RWPE2 (cell line): ENCODE results near the gene RAP1GAP.

ENCODE experiments used
- ATAC-seq: fragments of 200-7000 bp; cut with Tn5 transposase; 3 replicates; pipeline ENCODE4 v1.9.1; 2021; ENCODE audit warnings: low read depth
- DNase-seq: peaks from one replicate; pipeline ENCODE4 v3.0.0-alpha.2; 2020; ENCODE audit warnings: low spot score
- H3K27ac ChIP-seq: fragments of 450-650 bp; 2 replicates; pipeline ENCODE4 v1.5.1; 2017; ENCODE audit warnings: mild to moderate bottlenecking; ENCODE audit not compliant: poor library complexity, severe bottlenecking
- H3K27me3 ChIP-seq: fragments of 250-450 bp; sonication (Bioruptor Pico); 2 replicates; pipeline ENCODE4 v1.5.1; 2021; ENCODE audit warnings: mild to moderate bottlenecking, moderate library complexity; ENCODE audit not compliant: insufficient read depth, poor library complexity, severe bottlenecking
- H3K36me3 ChIP-seq: fragments of 250-450 bp; sonication (Bioruptor Pico); 2 replicates; pipeline ENCODE4 v1.5.1; 2020; ENCODE audit warnings: low read depth, mild to moderate bottlenecking, moderate library complexity
- H3K4me1 ChIP-seq: fragments of 250-450 bp; sonication (Bioruptor Pico); 2 replicates; pipeline ENCODE4 v1.5.1; 2021; ENCODE audit warnings: mild to moderate bottlenecking, moderate library complexity; ENCODE audit not compliant: insufficient read depth, poor library complexity, severe bottlenecking
- H3K4me3 ChIP-seq: fragments of 250-450 bp; sonication (Bioruptor Pico); 2 replicates; pipeline ENCODE4 v1.5.1; 2021; ENCODE audit warnings: mild to moderate bottlenecking, moderate library complexity; ENCODE audit not compliant: severe bottlenecking
- H3K9me3 ChIP-seq: fragments of 250-450 bp; sonication (Bioruptor Pico); 2 replicates; pipeline ENCODE4 v1.5.1; 2021; ENCODE audit warnings: mild to moderate bottlenecking, moderate library complexity; ENCODE audit not compliant: severe bottlenecking
- TF ChIP-seq, protein P1 (sequence below): fragments of 450-650 bp; IDR thresholded peaks from one replicate; pipeline ENCODE4 v1.5.1; 2017; ENCODE audit warnings: mild to moderate bottlenecking, moderate library complexity; ENCODE audit not compliant: poor library complexity, severe bottlenecking

RAP1GAP gene

DNA sequence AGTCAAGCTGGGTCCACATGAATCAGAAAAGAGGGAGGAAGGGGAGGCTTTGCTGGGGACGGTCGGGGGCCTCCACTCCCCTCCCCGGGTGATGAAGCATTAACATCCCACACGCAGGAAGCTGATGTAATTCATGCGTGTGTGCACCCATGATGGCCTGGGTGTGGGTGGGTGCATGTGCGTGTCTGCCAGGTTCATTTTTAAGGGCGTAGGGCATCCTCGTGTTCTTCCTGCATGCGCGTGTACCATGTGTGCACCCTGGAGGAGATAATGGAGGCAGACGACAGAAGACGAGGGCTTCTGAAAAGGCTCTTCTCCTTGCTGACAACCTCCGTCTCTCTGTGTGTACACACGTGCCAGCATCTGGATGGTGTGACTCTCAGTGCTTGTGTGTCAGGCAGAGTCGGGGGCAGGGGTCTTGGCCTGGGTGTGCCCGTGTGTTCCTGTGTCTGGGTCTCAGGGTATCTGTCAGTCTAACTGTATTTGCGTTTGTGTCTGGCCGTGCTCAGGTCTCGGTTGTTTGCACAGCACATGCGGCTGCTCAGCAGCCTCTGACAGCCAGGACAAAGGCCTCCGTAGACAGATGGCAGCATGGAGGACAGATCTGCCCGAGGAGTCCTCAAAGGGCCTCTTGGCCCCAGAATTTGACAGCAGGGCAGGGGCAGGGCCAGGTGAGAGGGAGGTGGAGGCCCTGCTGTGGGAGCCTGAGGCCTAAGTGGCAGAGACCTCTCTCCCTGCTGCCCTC, 2.4 kb downstream of the RAP1GAP start:
- TF ChIP-seq, protein P1, sequence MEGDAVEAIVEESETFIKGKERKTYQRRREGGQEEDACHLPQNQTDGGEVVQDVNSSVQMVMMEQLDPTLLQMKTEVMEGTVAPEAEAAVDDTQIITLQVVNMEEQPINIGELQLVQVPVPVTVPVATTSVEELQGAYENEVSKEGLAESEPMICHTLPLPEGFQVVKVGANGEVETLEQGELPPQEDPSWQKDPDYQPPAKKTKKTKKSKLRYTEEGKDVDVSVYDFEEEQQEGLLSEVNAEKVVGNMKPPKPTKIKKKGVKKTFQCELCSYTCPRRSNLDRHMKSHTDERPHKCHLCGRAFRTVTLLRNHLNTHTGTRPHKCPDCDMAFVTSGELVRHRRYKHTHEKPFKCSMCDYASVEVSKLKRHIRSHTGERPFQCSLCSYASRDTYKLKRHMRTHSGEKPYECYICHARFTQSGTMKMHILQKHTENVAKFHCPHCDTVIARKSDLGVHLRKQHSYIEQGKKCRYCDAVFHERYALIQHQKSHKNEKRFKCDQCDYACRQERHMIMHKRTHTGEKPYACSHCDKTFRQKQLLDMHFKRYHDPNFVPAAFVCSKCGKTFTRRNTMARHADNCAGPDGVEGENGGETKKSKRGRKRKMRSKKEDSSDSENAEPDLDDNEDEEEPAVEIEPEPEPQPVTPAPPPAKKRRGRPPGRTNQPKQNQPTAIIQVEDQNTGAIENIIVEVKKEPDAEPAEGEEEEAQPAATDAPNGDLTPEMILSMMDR = no peak

DNA sequence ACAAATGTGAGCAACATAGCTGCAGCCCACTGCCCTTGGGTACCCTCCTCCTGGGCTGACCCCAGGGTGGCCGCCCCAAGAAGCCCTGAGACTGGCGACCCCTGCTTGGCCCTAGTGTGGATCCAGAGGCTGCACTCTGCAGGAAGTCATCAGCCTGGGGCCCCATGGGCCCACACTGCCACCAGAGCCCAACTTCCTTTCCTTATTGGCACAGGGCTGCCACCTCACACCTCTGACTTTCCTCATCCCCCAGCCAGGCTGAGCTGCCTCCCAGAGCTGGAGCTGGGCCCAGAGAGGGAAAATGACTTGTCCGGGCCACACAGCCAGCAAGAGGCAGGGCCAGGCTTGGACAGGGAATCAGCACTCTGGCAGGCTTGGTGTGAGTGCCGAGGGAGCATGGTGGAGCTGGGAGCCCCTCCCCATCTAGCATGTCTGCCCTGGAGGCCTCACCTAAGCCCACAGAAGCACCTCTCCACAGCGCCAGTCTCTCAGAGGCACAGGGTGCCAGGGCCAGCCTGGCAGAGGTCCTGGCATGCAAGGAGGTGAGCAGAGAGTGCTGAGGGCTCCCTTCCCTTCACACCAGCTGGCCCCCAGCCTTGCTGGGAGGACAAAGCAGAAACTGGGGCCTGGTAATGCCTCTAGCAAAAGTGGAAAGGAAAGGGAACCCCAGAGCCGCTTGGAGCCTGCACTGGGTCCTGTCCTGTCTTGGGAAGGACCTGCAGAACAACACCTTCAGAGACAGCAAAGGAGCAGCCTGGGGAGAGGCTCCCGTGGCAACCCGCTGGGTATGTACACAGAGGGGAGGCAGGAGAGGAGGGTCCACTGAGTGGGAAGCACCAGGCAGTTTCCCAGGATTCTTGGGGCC, 3.2 kb downstream of the RAP1GAP start:
- peaks cover 17% of the 10 kb centered on the region for H3K27me3 ChIP-seq
- ATAC-seq = peak; percentile 7; the same call in 1 of the 3 replicates
- TF ChIP-seq, protein P1 = no peak
- H3K9me3 ChIP-seq = no peaks in the 10 kb centered on the region
- H3K27ac ChIP-seq = no peak overlapping the region
- no peaks in the 10 kb centered on the region for H3K4me1 ChIP-seq
- no peaks in the 10 kb centered on the region for H3K36me3 ChIP-seq
- H3K4me3 ChIP-seq = no peak overlapping the region
- no peak for DNase-seq

More for the DNA sequence above, 2.4 kb downstream of the RAP1GAP start:
- H3K36me3 ChIP-seq = no peaks in the 10 kb centered on the region
- no peaks in the 10 kb centered on the region for H3K4me1 ChIP-seq
- peaks cover 17% of the 10 kb centered on the region for H3K27me3 ChIP-seq
- no peak overlapping the region for H3K27ac ChIP-seq
- DNase-seq (no peak), ATAC-seq (no peak)
- H3K4me3 ChIP-seq = no peak overlapping the region
- H3K9me3 ChIP-seq = no peaks in the 10 kb centered on the region

DNA sequence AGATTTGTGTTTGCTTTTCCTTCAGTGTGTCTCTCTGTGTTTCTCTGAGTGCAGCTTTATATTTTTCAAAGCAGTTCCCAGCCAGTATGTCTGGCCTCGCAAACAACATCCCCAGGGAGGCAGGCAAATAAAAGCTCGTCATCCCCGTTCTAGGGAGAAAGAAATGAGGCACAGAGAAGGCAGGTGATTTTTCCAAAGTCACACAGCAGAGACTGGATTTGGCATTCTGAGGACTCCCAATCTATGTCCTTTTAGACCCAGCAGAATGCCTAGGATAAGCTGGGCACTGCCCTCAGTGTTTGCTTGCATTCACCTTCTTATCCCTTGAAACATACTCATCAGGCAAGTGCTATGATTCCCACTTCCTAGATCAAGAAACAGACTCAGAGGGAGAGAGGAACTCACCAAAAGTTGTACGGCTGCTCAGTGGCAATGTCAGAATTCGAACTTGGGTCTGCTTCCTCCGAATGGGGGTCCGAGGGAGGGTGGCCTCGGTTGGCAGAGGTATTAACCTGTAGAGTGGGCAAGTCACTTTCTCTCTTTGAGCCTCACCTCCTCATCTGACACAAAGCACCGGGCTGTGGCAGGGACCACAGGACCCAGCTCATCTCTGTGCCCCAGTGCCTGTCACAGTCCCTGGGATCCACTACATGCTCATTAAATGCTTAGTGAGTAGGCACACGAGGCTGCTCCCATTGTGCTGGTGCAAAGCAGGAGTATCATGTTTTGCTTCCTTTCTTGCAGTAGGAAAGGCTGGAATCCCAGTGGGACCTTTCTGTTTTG, 4.2 kb downstream of the RAP1GAP start:
- Histone ChIP-seq H3K27ac (no peak overlapping the region), H3K36me3 (no peaks in the 10 kb centered on the region), H3K27me3 (peaks cover 17% of the 10 kb centered on the region), H3K9me3 (no peaks in the 10 kb centered on the region), H3K4me3 (no peak overlapping the region), H3K4me1 (no peaks in the 10 kb centered on the region)
- no peak for ATAC-seq
- no peak for DNase-seq
- TF ChIP-seq, protein P1 = no peak

DNA sequence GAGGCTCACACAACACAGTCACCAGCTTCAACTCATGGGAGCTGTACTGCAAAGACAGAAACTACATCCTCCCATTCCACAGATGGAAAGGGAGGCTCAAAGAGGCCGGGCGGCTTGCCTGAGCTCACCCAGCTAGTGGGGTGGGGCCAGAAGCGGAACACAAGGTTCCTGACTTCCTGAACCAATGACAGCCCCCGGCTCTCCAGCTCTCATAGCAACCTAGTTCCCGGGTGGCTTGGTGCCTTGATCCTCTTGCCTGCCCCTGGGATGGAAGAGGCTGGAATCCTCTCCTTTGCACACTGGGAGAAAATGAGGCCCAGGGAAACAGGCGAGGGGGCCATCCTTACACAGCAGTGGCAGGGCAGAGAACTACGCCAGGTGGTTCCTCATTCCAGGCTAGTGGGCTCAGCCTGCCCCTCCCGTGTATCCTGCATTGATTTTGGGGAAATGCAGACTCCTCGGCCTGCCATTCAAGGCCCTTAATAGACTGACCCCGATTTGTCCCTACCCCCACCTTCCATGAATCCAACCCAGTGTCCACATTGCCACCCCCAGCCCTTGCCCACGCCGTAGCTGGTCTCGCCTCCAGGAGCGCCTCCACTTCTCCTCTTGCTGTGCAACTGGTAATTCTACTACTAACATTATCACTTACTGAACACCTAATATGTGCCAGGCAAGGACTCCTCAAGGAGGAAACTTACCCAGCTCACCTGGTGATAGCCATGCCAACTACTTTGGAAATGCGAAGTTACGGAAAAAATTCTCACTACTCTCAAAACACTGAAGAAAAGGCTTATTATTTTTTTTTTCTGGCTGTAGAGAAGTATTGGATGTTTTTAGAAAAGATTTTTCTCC, 5.0 kb downstream of the RAP1GAP start:
- ATAC-seq = no peak
- H3K4me1 ChIP-seq = no peaks in the 10 kb centered on the region

More for the DNA sequence above, 5.0 kb downstream of the RAP1GAP start:
- peaks cover 14% of the 10 kb centered on the region for H3K27me3 ChIP-seq
- H3K27ac ChIP-seq = no peak overlapping the region
- DNase-seq = no peak
- H3K9me3 ChIP-seq = no peaks in the 10 kb centered on the region
- TF ChIP-seq, protein P1 = no peak
- H3K4me3 ChIP-seq = no peak overlapping the region
- H3K36me3 ChIP-seq = no peaks in the 10 kb centered on the region
